Adipocyte (in vitro differentiated cells): ENCODE measurements around the gene MYBL2.

Source experiments
- DNase-seq: peaks from one replicate; pipeline ENCODE4 v3.0.0-alpha.2; 2015; ENCODE audit warnings: low read depth
- H3K27me3 ChIP-seq: replicated peaks from 2 replicates; pipeline ENCODE4 v1.7.0; 2013; ENCODE audit warnings: mild to moderate bottlenecking, low read length, moderate library complexity; ENCODE audit not compliant: control insufficient read depth, insufficient read depth
- H3K36me3 ChIP-seq: 2 replicates; pipeline ENCODE4 v1.7.0; 2013; ENCODE audit warnings: low read length, mild to moderate bottlenecking, moderate library complexity; ENCODE audit not compliant: control insufficient read depth, insufficient read depth, severe bottlenecking
- H3K4me1 ChIP-seq: 2 replicates; pipeline ENCODE4 v1.7.0; 2013; ENCODE audit warnings: mild to moderate bottlenecking, low read length, moderate library complexity; ENCODE audit not compliant: control insufficient read depth, insufficient read depth
- H3K4me3 ChIP-seq: 2 replicates; pipeline ENCODE4 v1.7.0; 2013; ENCODE audit warnings: mild to moderate bottlenecking, low read length, moderate library complexity
- H3K9ac ChIP-seq: 2 replicates; pipeline ENCODE4 v1.7.0; 2013; ENCODE audit warnings: mild to moderate bottlenecking, low read length, moderate library complexity
- H3K9me3 ChIP-seq: 2 replicates; pipeline ENCODE4 v1.7.0; 2013; ENCODE audit warnings: mild to moderate bottlenecking, low read length, moderate library complexity; ENCODE audit not compliant: control insufficient read depth

MYBL2 gene

GRCh38 chr20:43662943-43663655, 3.8 kb upstream of the MYBL2 start:
- no peaks in the 10 kb centered on the region for H3K36me3 ChIP-seq
- no peak for DNase-seq
- H3K4me3 ChIP-seq, result no peak overlapping the region
- peaks cover 5% of the 10 kb centered on the region for H3K4me1 ChIP-seq
- H3K27me3 ChIP-seq, result peaks cover 12% of the 10 kb centered on the region
- no peaks in the 10 kb centered on the region for H3K9me3 ChIP-seq
- no peak overlapping the region for H3K9ac ChIP-seq

- no peaks in the 10 kb centered on the region for H3K36me3 ChIP-seq
- DNase-seq, result no peak
- peaks cover 12% of the 10 kb centered on the region for H3K27me3 ChIP-seq
- no peak overlapping the region for H3K4me3 ChIP-seq
- H3K4me1 ChIP-seq, result peaks cover 9% of the 10 kb centered on the region
- no peaks in the 10 kb centered on the region for H3K9me3 ChIP-seq
- H3K9ac ChIP-seq, result no peak overlapping the region
Measured at GRCh38 chr20:43665466-43666176, 1.3 kb upstream of the MYBL2 start.

GRCh38 chr20:43667341-43668132, 623 bp downstream of the MYBL2 start:
- DNase-seq, result peak; percentile 23
- peak overlapping the region; percentile 23 for H3K4me3 ChIP-seq

GRCh38 chr20:43669332-43669731, 2.4 kb downstream of the MYBL2 start:
- Histone ChIP-seq H3K4me3 (no peak overlapping the region), H3K9ac (no peak overlapping the region), H3K27me3 (peaks cover 12% of the 10 kb centered on the region), H3K4me1 (peaks cover 9% of the 10 kb centered on the region), H3K36me3 (no peaks in the 10 kb centered on the region), H3K9me3 (no peaks in the 10 kb centered on the region)
- no peak for DNase-seq

More at GRCh38 chr20:43667341-43668132, 623 bp downstream of the MYBL2 start:
- Histone ChIP-seq H3K9ac (no peak overlapping the region), H3K27me3 (peaks cover 12% of the 10 kb centered on the region), H3K4me1 (peaks cover 9% of the 10 kb centered on the region), H3K36me3 (no peaks in the 10 kb centered on the region), H3K9me3 (no peaks in the 10 kb centered on the region)

GRCh38 chr20:43670423-43670822, 3.5 kb downstream of the MYBL2 start:
- Histone ChIP-seq H3K4me3 (no peak overlapping the region), H3K9ac (no peak overlapping the region), H3K9me3 (no peaks in the 10 kb centered on the region), H3K4me1 (peaks cover 9% of the 10 kb centered on the region), H3K36me3 (no peaks in the 10 kb centered on the region), H3K27me3 (peaks cover 12% of the 10 kb centered on the region)
- DNase-seq, result no peak

GRCh38 chr20:43676368-43676767, 9.5 kb downstream of the MYBL2 start:
- no peak for DNase-seq
- no peaks in the 10 kb centered on the region for H3K36me3 ChIP-seq
- H3K27me3 ChIP-seq, result no peaks in the 10 kb centered on the region

GRCh38 chr20:43680981-43681380, 14.1 kb downstream of the MYBL2 start:
- Histone ChIP-seq H3K36me3 (no peaks in the 10 kb centered on the region), H3K9me3 (no peaks in the 10 kb centered on the region), H3K4me3 (peak overlapping the region; percentile 12), H3K27me3 (no peaks in the 10 kb centered on the region), H3K9ac (peak overlapping the region; percentile 71), H3K4me1 (peaks cover 16% of the 10 kb centered on the region)
- no peak for DNase-seq

More at GRCh38 chr20:43676368-43676767, 9.5 kb downstream of the MYBL2 start:
- Histone ChIP-seq H3K9ac (no peak overlapping the region), H3K9me3 (no peaks in the 10 kb centered on the region), H3K4me1 (peaks cover 7% of the 10 kb centered on the region), H3K4me3 (no peak overlapping the region)

GRCh38 chr20:43681468-43681942, 14.6 kb downstream of the MYBL2 start:
- Histone ChIP-seq H3K36me3 (no peaks in the 10 kb centered on the region), H3K27me3 (no peaks in the 10 kb centered on the region), H3K4me3 (peak overlapping the region; percentile 12), H3K4me1 (peaks cover 16% of the 10 kb centered on the region), H3K9ac (peak overlapping the region; percentile 71), H3K9me3 (no peaks in the 10 kb centered on the region)
- no peak for DNase-seq

- Histone ChIP-seq H3K4me1 (peaks cover 16% of the 10 kb centered on the region), H3K9ac (peak overlapping the region; percentile 71), H3K9me3 (no peaks in the 10 kb centered on the region), H3K4me3 (peak overlapping the region; percentile 12), H3K27me3 (no peaks in the 10 kb centered on the region), H3K36me3 (no peaks in the 10 kb centered on the region)
- DNase-seq, result no peak
Measured at GRCh38 chr20:43681991-43682410, 15.1 kb downstream of the MYBL2 start.

- Histone ChIP-seq H3K36me3 (no peaks in the 10 kb centered on the region), H3K9ac (no peak overlapping the region), H3K9me3 (no peaks in the 10 kb centered on the region), H3K27me3 (no peaks in the 10 kb centered on the region), H3K4me1 (peaks cover 16% of the 10 kb centered on the region), H3K4me3 (no peak overlapping the region)
- DNase-seq, result no peak
Measured at GRCh38 chr20:43682446-43682845, 15.5 kb downstream of the MYBL2 start.

GRCh38 chr20:43686820-43687219, 19.9 kb downstream of the MYBL2 start:
- Histone ChIP-seq H3K4me3 (no peak overlapping the region), H3K27me3 (no peaks in the 10 kb centered on the region), H3K36me3 (no peaks in the 10 kb centered on the region), H3K4me1 (peaks cover 4% of the 10 kb centered on the region), H3K9me3 (no peaks in the 10 kb centered on the region), H3K9ac (no peak overlapping the region)
- DNase-seq, result no peak
